Effector memory CD8-positive, alpha-beta T cell (primary cell): ENCODE measurements around the gene ADGRG3.

Experiments
- ATAC-seq: fragments of 150-1000 bp; cut with Tn5 transposase; replicated peaks from 2 replicates; pipeline ENCODE4 v1.10.0; 2021; ENCODE audit warnings: mild to moderate bottlenecking, moderate library complexity
- DNase-seq, 3 experiments: peaks; one replicate each; pipeline ENCODE4 v3.0.0; 2021
- H3K27ac Mint-ChIP-seq, 2 donors: one replicate each; pipeline ENCODE4 v1.8.0; 2022; ENCODE audit warnings: mild to moderate bottlenecking in 2 of 2, mixed read lengths in 2 of 2, moderate library complexity in 2 of 2
- H3K27me3 Mint-ChIP-seq, 2 donors: one replicate each; pipeline ENCODE4 v1.8.0; 2022; ENCODE audit warnings: mixed read lengths in 2 of 2
- H3K36me3 Mint-ChIP-seq: one replicate; pipeline ENCODE4 v1.8.0; 2022; ENCODE audit warnings: mild to moderate bottlenecking, moderate library complexity, mixed read lengths; ENCODE audit not compliant: insufficient read depth
- H3K4me1 Mint-ChIP-seq, 2 donors: one replicate each; pipeline ENCODE4 v1.8.0; 2022; ENCODE audit warnings: low read depth in 2 of 2, mixed read lengths in 2 of 2
- H3K4me3 Mint-ChIP-seq, 2 donors: one replicate each; pipeline ENCODE4 v1.8.0; 2022; ENCODE audit warnings: mild to moderate bottlenecking in 2 of 2, mixed read lengths in 2 of 2, moderate library complexity in 2 of 2
- H3K9me3 Mint-ChIP-seq, 2 donors: one replicate each; pipeline ENCODE4 v1.8.0; 2022; ENCODE audit warnings: mixed read lengths in 2 of 2

ADGRG3 gene

DNA sequence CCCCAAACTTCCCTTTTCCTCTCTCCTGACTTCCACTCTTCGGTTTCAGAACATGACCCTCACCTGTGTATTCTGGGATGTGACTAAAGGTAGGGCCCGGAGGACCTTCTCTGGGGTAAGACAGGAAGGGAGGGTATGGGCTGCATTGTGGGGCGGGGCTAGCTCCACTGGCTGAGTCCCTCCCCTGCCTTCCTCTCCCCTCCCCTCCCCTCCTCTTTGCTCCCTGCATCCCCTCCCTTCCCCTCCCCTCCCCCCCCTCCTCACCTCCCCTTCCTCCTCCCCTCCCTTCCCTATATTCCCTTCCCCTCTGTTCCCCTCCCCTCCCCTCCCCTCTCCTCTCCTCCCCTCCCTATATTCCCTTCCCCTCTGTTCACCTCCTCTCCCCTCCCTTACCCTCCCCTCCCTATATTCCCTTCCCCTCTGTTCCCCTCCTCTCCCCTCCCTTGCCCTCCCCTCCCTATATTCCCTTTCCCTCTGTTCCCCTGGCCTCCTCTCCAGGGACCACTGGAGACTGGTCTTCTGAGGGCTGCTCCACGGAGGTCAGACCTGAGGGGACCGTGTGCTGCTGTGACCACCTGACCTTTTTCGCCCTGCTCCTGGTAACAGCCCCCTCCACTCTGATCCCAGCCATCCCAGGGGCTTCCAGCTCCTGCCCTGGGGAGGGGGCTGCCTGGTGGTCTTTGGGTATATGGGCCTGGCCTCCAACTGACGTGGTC is 11.8 kb downstream of the ADGRG3 start:
- Mint-ChIP-seq H3K27me3 (no peaks in the 10 kb centered on the region), H3K27ac (no peak overlapping the region), H3K4me1 (no peaks in the 10 kb centered on the region), H3K36me3 (peaks cover 6% of the 10 kb centered on the region), H3K4me3 (no peak overlapping the region), H3K9me3 (no peaks in the 10 kb centered on the region)
- DNase-seq, result no peak
- ATAC-seq, result no peak

DNA sequence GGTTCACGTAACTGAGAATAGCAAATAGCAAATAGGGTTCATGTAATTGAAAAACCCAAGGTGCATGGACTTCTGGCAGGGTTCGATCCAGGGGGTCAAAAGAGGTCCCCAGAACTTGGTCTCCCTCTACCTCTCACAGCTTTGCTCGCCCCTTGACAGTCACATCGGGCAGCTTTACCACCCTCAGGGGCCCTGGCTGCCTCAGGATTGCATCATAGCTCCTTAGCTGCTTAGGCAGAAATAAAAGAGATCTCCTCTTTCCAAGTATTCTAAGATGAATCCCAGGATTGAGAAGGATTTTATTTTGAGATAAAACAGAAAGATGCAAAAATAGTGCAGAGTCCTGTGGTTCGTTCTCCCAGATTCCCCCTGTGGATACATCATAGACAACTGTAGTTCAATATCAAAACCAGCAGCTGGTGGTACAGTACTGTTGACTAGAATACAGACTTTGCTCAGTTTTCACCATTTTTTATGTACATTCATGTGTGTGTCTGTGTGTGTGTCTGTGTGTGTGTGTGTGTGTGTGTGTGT is 12.8 kb downstream of the ADGRG3 start:
- Mint-ChIP-seq H3K4me3 (no peak overlapping the region), H3K36me3 (peaks cover 6% of the 10 kb centered on the region), H3K27ac (no peak overlapping the region), H3K4me1 (peaks cover 0 to 1% of the 10 kb centered on the region in 2 donors), H3K27me3 (no peaks in the 10 kb centered on the region), H3K9me3 (no peaks in the 10 kb centered on the region)
- DNase-seq, result no peak
- no peak for ATAC-seq

DNA sequence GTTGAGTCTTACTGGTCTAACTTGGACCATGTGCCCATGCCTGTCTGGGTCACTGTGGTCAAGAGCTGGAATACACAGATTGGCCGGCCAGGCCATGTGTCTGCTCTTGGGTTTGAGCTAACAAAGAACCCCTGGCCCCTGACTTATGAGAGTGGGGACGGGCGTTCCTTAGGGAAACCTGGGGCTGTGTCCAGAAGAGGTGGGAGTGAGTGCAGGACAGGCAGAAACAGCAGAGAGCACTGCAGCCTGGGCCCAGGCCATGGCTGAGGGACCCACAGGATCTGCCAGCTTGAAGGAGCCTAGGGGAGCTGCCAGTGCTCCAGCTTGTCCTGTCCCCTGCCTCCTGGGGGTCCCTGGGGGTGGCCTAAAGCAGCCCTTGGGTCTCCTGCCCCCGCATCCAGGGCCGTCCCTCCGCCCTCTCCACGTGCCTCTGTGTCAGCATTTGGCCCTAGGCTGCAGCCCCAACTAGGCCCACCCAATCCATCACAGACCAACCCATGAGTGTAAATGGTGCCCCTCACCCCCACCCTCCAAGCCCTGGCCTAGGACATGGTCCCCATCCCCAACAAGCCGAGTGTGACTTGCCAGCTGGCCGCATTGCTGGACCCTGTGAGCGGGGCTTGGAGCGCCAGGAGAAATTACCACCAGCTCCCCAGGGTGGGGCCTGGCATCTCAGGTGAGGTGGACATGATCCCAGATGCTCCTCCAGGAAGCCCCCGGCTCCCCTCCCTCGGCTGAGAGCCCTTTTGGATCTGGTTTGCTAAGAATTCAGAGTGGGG is 14.0 kb downstream of the ADGRG3 start:
- peaks cover 6% of the 10 kb centered on the region for H3K36me3 Mint-ChIP-seq
- H3K4me3 Mint-ChIP-seq, result no peak overlapping the region
- H3K27me3 Mint-ChIP-seq, result no peaks in the 10 kb centered on the region
- no peak for ATAC-seq
- no peaks in the 10 kb centered on the region for H3K9me3 Mint-ChIP-seq
- peaks cover 0 to 1% of the 10 kb centered on the region in 2 donors for H3K4me1 Mint-ChIP-seq
- H3K27ac Mint-ChIP-seq, result peak overlapping the region in 1 of 2 donors; percentile 64
- DNase-seq, result no peak

DNA sequence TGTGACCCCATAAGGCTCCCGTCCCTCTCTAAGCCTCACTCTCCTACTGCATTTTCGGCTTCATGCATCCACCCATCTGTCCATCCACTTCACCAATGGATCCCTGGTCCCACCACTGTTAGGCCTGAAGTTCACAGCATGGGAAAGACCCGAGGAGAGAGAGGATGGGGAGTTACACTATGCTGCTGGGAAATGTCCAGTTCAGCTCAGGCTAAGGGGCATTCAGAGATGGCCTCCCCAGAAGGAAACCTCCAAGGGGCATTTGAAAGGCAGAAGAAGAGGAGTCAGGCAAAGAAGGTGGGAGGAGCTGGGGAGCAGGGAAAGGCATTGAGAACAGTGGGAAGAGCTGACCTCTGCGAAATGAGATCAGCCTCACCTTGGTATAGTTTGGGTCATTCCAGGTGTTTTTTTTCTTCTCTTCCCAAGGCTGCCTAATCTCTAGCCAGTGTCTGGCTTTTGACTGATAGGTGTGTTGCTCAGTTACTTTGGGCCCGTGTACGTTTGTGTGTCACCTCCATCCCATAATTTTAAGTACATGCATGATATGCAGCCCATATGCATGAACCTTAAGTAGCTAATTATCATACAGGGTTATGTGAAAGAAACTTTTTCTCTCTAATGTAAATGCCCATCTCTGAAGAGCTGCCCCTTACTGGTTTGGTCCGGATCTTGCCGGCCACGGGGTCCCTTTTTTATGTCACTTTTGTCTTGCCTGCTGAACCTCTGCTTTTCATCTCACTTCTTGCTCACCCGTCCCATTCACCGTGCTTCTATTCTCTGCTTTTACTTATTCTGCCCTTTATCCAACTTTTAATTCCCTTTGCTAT is 14.9 kb downstream of the ADGRG3 start:
- Mint-ChIP-seq H3K4me1 (peaks cover 0 to 3% of the 10 kb centered on the region in 2 donors), H3K27ac (peak overlapping the region in 1 of 2 donors; percentile 64), H3K36me3 (peaks cover 6% of the 10 kb centered on the region), H3K9me3 (no peaks in the 10 kb centered on the region), H3K4me3 (no peak overlapping the region), H3K27me3 (no peaks in the 10 kb centered on the region)
- no peak for ATAC-seq
- no peak for DNase-seq

DNA sequence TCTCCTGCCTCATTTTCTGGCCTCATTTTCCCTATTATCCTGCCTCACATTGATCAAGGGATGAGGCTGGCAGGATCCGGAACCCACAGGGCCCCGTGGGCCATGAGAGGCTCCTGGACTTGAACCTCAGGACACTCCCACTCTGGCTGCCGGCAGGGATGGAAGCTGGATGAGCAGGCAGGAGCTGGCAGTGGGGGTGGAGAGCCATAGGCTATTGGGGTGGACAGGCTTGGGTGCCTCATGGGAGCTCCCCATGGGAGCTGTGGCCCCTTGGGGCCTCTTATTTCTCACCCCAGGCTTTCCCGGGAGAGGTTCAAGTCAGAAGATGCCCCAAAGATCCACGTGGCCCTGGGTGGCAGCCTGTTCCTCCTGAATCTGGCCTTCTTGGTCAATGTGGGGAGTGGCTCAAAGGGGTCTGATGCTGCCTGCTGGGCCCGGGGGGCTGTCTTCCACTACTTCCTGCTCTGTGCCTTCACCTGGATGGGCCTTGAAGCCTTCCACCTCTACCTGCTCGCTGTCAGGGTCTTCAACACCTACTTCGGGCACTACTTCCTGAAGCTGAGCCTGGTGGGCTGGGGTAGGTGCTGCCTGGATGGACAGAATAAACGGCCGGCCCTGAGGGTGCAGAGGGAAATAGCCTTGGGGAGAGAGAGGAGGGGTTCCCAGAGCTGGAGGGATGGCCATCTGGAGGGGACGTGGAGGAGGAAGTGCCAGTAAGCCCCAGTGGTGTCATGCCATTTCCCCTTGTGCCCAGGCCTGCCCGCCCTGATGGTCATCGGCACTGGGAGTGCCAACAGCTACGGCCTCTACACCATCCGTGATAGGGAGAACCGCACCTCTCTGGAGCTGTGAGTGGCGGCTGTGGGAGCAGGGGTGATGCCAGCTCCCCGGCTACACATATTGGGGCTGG is 15.8 kb downstream of the ADGRG3 start:
- no peaks in the 10 kb centered on the region for H3K27me3 Mint-ChIP-seq
- H3K9me3 Mint-ChIP-seq, result no peaks in the 10 kb centered on the region
- DNase-seq, result no peak
- no peak for ATAC-seq
- H3K27ac Mint-ChIP-seq, result no peak overlapping the region
- H3K4me1 Mint-ChIP-seq, result peaks cover 0 to 9% of the 10 kb centered on the region in 2 donors
- peaks cover 6% of the 10 kb centered on the region for H3K36me3 Mint-ChIP-seq
- no peak overlapping the region for H3K4me3 Mint-ChIP-seq

DNA sequence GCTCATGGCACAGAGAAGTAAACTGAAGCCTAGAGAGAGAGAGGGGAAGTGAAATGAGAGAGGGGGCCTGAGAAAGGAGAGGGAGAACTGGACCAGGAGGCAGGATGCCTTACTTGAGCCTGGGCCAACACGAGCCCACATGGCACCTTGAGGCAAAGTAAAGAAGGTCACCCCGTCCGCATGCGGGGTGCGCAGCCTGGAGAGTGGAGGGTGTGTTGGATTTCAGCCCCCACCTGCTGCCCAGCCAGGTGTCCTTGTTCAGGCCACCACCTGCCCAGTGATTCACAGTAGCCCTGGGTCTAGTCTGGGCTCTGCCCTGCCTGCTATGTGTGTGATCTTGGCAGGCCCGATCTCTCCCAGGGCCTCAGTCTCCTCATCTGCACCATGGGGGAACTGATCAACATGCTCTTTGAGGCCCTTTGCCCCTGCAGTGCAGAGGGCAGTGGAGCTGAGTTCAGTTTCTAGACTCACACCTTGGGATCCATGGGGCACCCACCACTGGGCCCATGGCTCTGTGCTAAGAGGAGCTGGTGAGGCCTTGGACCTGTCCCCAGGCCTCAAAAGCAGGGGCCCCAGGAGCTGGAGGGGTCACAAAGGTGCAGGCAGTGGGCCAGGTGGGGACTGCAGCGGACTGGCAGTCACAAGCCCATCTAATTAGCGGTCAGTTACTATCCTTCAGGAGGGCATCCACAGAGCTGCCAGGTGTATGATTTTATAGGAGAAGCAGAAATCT is 16.7 kb downstream of the ADGRG3 start:
- DNase-seq (no peak), ATAC-seq (no peak)
- no peak overlapping the region for H3K27ac Mint-ChIP-seq
- no peaks in the 10 kb centered on the region for H3K27me3 Mint-ChIP-seq
- H3K9me3 Mint-ChIP-seq, result no peaks in the 10 kb centered on the region
- H3K36me3 Mint-ChIP-seq, result peaks cover 2% of the 10 kb centered on the region
- no peak overlapping the region for H3K4me3 Mint-ChIP-seq
- peaks cover 7 to 18% of the 10 kb centered on the region in 2 donors for H3K4me1 Mint-ChIP-seq

DNA sequence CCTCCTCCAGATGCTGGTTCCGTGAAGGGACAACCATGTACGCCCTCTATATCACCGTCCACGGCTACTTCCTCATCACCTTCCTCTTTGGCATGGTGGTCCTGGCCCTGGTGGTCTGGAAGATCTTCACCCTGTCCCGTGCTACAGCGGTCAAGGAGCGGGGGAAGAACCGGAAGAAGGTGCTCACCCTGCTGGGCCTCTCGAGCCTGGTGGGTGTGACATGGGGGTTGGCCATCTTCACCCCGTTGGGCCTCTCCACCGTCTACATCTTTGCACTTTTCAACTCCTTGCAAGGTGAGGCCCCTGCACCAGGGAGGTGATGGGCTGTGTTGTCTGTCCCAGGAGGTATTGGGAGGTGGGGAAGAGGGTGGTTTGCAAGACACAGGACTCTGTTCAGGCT is 17.5 kb downstream of the ADGRG3 start:
- ATAC-seq (no peak), DNase-seq (no peak)
- H3K27ac Mint-ChIP-seq, result no peak overlapping the region

DNA sequence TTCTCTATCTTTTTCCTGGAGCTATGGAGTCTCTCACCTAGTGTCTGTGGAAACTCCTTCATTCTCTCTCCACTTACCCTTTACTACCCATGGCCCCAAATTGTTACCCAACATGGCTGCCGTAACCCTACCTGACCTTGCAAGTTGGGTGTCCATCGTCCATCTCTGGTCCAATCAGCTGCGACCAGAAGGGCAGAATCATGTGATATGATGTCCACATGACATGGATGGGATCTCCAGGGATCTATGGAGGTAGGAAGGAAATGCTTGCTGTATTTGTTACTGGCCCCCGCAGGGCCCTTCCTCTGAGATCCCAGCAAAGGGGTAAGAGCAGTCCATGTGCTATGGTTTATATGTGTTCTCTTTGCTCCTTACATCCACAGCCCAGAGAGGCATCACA is 18.5 kb downstream of the ADGRG3 start:
- peaks cover 0 to 6% of the 10 kb centered on the region in 2 donors for H3K27me3 Mint-ChIP-seq
- DNase-seq, result no peak
- H3K36me3 Mint-ChIP-seq, result peaks cover 2% of the 10 kb centered on the region
- no peak overlapping the region for H3K27ac Mint-ChIP-seq
- no peaks in the 10 kb centered on the region for H3K9me3 Mint-ChIP-seq
- ATAC-seq, result no peak
- no peak overlapping the region for H3K4me3 Mint-ChIP-seq
- H3K4me1 Mint-ChIP-seq, result peaks cover 14 to 19% of the 10 kb centered on the region in 2 donors

More for the DNA sequence above, 17.5 kb downstream of the ADGRG3 start:
- Mint-ChIP-seq H3K36me3 (peaks cover 2% of the 10 kb centered on the region), H3K9me3 (no peaks in the 10 kb centered on the region), H3K4me1 (peaks cover 11 to 19% of the 10 kb centered on the region in 2 donors), H3K27me3 (peaks cover 0 to 1% of the 10 kb centered on the region in 2 donors), H3K4me3 (no peak overlapping the region)

DNA sequence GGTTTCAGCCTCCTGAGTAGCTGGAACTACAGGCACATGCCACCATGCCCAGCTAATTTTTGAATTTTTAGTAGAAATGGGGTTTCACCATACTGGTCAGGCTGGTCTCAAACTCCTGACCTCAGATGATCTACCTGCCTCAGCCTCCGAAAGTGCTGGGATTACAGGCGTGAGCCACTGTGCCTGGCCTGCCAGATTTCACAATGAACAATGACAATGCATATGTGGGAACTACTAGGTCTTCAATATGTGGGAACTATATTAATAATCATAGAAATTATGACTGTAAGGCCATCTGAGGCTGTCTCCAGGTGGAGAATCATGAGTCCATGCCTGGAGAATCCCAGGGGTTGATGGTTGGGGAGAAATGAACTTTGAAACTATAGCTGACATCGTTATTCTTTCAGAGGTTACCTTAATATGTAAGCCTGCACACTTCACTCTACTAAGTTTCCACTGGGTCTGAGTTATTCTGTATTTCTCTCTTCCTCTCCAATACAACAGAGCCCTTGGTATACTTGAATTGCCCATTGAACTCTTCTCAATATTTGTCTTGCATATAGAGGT is 19.3 kb downstream of the ADGRG3 start:
- H3K27me3 Mint-ChIP-seq, result peaks cover 0 to 6% of the 10 kb centered on the region in 2 donors
- H3K4me1 Mint-ChIP-seq, result peaks cover 14 to 19% of the 10 kb centered on the region in 2 donors
- DNase-seq, result no peak
- no peak overlapping the region for H3K4me3 Mint-ChIP-seq
- H3K36me3 Mint-ChIP-seq, result peaks cover 2% of the 10 kb centered on the region
- no peaks in the 10 kb centered on the region for H3K9me3 Mint-ChIP-seq
- H3K27ac Mint-ChIP-seq, result peak overlapping the region in 1 of 2 donors; percentile 83
- ATAC-seq, result no peak

DNA sequence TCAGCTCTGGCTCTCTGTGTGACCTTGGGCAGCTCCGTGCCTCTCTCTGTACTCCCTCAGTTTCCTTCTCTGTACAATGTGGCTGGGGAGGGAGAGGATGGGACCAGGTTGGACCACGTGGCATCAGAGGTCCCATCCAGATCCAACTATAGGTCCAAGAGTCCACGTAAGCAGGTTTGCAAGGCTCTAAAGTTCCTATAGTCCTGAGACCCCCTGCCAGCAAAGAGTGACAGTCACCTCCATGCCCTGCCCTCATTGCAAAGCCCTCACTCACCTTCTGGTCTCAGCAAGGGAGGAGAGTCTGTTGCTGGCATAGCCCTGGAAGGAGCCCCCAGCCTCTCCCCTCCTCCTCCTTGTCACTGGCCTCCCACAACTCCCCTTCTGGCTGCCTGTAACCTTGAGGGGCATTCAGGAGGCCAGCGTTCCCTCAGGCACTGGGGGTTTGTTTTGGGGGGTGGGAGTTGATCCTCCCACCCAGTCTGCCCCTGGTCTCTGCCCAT is 20.4 kb downstream of the ADGRG3 start:
- Mint-ChIP-seq H3K36me3 (peaks cover 2% of the 10 kb centered on the region), H3K27ac (peak overlapping the region; percentile 11 to 88), H3K4me1 (peaks cover 14 to 19% of the 10 kb centered on the region in 2 donors), H3K4me3 (no peak overlapping the region), H3K27me3 (peaks cover 6 to 9% of the 10 kb centered on the region in 2 donors), H3K9me3 (no peaks in the 10 kb centered on the region)
- ATAC-seq (no peak), DNase-seq (no peak)

DNA sequence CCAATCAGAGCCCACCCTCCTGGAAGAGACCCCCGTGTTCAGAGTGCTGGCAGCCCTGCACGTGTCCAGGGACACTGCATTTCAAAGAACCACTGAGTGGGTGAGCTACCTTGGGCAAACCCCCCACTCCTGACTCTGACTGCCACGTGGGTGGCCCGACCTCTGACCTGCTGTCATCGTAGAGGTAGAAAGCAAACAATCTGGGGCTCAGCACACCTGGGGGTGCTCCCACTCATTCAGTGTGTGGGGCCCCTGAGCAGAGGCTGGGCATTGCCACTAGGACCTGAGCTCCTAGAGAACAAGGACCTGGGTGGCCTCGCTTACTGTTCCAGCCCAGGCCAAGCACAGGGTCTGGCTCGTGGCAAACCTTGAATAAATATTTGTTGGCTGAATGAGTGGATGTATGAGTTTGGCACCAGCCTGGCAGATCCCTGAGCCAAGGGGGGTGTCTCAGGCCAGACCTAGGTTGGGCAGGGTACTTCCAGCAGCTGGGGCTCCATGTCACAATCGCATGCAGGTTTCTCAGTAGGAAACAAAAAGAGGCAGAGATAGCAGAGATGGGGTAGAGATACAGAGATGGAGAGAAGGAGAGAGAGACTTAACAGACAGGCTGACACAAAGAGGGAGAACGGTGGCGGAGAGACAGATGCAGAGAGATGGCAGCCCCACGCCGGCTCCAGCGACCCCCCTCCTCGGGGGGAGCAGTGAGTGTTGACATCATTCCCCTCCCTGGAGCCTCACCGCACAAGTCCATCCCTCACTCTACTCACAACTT is 21.1 kb downstream of the ADGRG3 start:
- peak overlapping the region; percentile 86 to 88 for H3K27ac Mint-ChIP-seq
- ATAC-seq, result no peak
- peak overlapping the region; percentile 30 to 37 for H3K4me3 Mint-ChIP-seq

More for the DNA sequence above, 21.1 kb downstream of the ADGRG3 start:
- no peak for DNase-seq
- H3K36me3 Mint-ChIP-seq, result peaks cover 2% of the 10 kb centered on the region
- H3K4me1 Mint-ChIP-seq, result peaks cover 14 to 19% of the 10 kb centered on the region in 2 donors
- H3K9me3 Mint-ChIP-seq, result no peaks in the 10 kb centered on the region
- peaks cover 6 to 13% of the 10 kb centered on the region in 2 donors for H3K27me3 Mint-ChIP-seq
